EH (cell line): ENCODE measurements around the gene RANBP6.
"Not testable (repeated sequence)": the region's sequence is repeated elsewhere in the genome, so short reads cannot be mapped to it uniquely, and the experiment has no call there.

Experiments
- DNase-seq: peaks from one replicate; pipeline ENCODE4 v3.0.0-alpha.2; 2015; ENCODE audit warnings: low read depth

Gene RANBP6

DNA sequence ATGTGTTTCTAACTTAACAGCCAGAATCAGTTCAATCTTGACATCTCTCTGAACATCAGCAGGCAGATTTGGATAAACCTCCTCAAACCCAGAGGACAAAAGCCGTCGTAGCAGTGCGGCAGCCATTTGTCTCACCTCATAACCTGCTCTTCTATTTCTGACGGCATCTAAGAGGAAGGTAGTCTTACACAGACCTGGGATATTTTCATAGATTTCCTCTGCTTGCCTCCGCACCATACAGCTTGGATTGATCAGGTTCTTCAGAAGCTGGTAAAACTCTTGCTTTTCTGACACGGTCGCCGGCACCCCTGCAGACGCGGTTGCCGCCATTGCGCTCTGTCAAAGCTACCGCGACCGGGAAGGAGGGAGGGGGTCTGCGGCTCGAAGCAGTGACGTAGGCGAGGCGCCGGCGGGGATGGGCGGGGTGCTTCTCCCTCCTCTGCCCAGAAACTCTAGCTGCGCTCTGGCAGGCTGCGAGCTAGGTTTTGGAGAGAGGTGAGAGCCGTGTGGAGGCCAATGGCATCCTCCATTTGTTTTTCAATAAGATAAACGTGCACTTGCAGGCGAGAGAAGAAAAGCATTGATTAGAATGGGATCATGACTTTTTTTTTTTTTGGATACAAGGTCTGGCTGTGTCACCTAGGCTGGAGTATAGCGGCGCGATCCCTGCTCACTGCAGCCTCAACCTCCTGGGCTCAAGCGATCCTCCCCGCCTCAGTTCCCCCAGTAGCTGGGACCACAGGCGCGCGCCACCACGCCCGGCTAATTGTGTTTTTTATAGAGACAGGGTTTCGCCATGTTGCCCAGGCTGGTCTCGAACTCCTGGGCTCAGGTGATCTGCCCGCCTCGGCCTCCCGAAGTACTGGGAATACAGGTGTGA is at the start of gene RANBP6:
Gene RANBP6 (minus strand): TSS at position 347 of the 880 bp plus-strand sequence. CDS start 17 bp downstream, at position 330.
- DNase-seq = peak; percentile 84

DNA sequence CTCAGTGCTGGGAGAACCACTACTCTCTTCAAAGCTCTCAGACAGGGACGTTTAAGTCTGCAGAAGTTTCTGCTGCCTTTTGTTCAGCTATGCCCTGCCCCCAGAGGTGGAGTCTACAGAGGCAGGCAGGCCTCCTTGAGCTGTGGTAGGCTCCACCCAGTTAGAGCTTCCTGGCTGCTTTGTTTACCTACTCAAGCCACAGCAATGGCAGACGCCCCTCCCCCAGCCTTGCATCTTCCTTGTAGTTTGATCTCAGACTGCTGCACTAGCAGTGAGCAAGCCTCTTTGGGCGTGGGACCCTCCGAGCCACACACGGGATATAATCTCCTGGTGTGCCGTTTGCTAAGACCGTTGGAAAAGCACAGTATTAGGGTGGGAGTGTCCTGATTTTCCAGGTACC is 47.7 kb upstream of the RANBP6 start:
- not testable (repeated sequence) for DNase-seq

DNA sequence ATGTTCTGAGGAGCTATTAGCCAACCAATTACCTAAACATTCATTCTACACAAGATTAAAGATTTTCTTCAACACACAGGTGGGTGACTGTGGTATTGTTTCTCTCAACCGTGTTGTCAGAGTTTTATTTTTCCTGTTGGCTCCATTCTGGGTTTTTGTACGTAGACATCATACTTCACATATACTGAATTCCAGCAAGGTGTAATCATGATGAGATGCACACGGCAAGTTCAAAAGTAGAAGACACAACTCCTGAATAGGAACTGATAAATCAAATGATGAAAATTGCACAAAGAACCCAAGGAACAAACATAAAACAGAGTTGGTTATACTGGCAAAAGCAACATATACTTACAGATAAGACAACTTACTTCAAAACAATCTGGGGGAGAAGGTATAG is 40.2 kb upstream of the RANBP6 start:
- DNase-seq = no peak

DNA sequence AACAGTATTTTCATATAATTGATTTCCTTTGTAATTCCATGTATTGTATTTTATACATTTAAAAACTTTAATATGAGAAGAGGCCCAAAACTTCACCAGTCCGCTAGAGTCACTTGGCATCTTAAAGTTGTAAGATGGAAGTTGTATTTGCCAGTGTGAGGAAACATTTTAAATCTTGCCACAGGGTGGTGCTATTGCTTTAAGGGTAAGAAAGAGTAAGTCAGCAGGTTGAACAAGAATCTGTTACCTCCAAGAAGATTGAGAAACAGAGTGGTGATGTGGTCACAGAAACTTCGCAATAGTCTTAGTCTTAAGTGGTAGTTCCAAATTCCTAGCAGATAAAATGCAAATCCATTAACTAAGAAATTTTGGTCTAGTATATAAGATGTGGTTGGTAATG is 39.8 kb upstream of the RANBP6 start:
- peak; percentile 75 for DNase-seq

DNA sequence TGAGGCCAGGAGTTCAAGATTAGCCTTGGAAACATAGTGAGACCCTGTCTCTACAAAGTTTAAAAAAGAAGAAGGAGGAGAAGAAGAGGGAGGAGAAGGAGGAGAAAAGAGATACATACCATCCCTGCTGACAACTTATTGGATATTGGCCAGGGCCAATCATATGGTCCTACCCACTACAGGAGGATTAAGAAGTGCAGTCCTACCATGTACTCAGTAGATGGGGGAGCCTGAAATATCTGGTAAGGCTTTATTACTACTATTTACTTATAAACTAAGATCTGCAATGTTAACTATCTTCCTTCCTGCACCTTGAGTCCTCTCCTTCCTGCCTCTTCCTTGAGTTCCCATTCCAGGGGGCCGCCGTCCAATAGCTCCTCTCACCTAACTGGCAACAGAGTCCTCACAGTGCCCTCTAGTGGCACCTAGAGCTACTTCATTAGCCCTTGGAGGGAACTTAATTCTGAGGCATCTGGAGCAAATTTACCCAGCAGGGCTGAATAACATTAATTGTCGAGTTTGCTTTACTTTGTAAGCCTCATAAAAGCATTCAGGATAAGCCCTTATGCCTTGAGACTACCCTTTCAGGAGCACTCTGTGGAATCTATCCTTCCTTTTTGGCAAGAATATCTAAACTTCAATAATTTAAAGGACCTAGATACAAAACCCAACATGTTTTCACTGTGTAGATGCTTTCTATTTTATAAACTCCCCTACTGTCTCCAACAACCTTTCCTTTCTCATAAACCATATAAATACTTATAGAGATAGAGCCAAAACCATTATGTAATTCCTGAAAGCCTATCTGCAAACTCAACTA is 39.1 kb upstream of the RANBP6 start:
- DNase-seq = peak; percentile 70

DNA sequence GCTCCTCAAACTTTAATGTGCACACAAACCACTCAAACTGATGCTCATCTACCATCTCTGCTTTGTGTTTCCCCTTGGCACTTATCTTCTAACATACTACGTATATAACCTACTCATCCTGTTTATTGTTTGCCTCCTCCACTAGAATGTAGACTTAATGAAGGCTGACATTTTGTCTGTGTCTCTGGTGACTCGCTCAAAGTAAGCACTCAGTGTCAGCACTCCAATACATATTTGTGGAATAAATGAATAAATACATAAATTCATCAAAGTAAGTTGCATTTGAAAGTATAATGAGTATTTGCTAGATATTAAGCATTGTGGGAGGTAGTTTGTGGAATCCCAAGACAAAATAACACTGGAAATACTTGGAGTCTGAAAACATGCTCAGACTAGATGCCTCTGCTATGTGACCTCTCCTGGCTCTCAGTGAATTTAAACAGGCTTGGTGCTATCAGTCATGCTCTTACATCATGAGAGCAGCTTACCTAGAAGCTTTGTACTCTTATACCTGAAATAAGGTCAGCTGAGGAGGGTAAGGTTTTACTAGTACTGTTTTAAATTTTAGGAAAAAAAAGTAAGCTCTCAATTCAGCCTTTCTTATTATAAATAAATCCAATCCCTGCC is 37.0 kb upstream of the RANBP6 start:
- no peak for DNase-seq

DNA sequence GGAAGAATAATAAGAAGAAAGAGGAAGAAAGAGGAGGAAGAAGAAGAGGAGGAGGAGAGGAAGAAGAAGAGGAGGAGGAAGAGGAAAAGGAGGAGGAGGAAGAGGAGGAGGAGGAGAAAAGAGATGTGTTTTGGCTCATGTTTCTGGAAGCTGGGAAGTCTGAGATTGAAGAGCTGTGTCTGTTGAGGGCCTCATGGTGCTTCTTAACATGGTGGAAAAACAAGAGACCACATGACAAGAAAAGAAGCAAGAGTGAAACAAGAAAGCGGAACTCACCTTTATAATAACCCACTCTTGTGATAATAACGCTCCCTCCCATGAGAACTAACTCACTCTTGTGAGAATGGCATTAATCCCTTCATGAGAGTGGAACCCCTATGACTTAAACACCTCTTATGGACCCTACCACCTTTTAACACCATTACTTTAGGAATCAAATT is 36.1 kb upstream of the RANBP6 start:
- no peak for DNase-seq

DNA sequence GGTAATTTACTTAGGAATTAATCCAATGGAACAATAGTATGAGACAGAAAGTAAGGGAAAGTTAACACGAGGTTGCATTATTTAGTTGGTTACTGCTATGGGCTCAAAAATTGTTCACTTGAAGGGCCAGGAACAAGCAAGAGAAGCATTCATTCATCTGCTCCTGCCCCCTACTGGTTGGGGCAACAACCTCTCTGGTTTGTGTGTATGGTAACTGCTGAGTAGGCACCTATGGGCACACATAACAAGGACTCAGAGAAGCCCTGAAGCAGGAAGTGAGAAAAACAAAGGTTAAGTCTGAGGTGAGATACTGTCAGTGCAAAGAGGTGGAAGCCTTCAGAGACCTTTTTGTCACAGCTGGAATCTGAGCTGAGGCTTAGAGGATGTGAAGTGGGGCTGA is 34.4 kb upstream of the RANBP6 start:
- peak; percentile 22 for DNase-seq

DNA sequence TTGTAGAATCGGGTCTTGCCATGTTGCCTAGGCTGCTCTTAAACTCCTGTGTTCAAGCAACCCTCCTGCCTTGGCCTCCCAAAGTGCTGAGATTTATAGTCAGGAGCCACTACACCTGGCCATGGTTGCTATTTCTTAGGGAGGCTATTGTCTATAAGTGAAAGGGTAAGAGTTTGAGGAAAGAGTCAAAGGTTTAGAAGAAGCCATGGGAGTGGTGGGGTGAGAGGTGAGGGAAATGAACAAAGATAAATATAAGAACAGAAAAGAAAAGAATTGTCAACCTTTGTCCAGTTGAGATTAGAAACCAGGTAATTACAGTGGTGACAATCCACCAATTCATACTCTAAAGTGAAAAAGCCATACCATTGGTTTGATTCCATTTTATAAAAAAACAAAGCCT is 32.6 kb upstream of the RANBP6 start:
- no peak for DNase-seq

DNA sequence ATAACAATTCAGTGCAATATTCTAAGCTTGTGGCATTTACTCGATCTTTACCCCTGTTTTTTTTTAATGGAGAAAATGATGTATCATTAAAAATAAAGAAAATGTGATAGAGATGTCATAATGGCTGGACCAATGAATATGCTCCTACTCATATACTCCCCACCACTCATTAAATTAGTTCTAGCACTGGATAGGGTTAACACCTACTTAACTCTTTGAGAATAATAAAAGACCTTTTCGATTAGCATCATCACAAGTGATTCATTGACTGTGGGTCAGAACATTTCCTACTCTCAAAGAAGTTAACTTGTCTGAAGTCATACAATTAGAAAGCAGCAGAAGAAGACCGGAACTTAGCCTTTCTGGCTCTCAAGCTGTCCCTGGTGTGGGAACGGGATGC is 31.6 kb upstream of the RANBP6 start:
- DNase-seq = no peak

DNA sequence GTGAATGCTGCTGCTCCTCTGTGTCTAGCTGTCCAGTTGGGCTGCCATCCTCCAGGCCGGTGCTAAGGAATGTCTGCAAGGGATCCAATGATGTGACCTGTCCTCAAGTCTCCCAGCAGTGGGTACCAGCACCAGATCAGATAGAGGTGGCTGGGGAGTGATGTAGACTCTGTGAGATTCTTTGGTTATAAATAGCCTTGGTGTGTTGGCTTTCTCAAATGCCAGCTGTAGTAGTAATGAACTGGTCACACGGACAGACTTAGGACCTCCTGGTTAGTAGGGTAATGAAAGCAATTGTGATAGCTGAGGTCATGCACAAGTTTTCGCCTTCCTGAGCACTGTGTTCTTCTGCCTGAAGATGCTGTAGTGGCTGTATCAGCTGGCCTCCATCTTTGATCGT is 29.9 kb upstream of the RANBP6 start:
- no peak for DNase-seq

DNA sequence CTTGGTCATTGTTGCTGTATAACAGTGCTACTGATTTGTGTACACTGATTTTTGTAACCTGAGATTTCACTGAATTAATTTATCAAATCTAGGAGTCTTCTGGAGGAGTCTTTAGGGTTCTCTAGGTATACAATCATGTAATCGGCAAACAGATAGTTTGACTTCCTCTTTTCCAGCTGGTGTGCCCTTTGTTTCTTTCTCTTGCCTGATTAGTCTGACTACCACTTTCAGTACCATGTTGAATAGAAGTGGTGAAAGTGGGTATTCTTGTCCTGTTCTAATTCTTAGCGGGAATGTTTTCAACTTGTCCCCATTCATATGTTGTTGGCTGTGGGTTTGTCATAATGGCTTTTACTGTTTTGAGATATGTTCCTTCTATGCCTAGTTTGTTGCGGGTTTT is 24.7 kb upstream of the RANBP6 start:
- no peak for DNase-seq

DNA sequence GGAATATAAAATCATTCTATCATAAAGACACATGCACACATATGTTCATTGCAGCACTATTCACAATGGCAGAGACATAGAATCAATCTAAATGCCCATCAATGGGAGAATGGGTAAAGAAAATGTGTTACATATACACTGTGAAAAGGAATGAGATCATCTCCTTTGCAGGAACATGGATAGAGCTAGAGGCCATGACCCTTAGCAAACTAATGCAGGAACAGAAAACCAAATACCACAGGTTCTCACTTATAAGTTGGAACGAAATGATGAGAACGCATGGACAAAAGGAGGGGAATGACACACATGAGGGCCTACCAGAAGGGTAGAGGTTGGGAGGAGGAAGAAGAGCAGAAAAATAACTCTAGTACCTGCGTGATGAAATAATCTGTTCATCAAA is 21.0 kb upstream of the RANBP6 start:
- no peak for DNase-seq

DNA sequence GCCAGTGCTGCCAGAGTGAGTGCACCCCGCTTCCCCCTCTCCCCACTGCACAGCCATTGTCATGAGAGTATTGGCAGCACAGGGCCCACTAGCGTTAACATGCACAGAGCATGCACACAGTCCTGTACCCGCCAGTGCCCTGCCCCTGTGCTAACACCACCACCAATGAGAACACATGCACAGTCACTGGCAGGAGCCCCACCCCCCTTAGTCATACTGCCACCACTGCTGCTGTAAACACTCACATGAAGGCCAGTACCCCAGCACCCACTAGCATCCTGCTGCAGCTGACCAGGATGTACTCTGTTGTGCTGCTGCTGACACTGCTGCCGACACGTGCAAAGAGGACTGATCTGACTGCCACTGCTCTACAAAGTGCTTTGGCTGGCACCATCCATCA is 19.5 kb upstream of the RANBP6 start:
- DNase-seq = peak; percentile 7

DNA sequence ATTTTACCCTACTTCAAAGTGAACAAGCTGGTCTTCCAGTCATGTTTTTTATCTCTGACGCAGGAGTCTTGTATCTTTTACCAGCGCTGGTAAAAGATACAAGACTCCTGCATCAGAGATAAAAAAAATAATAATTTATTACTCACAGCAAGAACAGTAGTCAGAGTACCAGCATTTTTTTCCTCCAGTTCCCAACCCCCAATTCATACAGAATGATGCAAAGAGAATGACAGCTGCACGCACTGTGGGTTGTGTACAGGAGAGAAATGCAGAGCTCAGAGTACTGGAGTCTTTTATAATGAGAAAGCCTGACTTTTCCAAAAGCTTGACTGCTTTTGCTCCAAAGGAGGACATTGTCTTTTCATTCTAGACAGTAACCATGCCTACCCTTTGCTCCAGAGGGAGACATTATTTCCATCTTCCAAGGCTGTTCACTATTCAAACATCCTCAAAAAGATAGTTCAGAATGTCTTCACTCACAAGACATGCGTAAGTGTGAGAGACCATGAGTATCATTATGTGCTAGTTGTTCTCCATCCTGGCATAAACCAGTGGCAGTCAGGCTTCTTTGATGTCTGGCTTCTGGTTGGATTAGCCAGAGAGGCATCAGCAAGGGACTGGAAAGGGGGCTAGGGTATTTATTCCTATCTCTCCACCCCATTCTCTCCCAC is 14.3 kb upstream of the RANBP6 start:
- no peak for DNase-seq

DNA sequence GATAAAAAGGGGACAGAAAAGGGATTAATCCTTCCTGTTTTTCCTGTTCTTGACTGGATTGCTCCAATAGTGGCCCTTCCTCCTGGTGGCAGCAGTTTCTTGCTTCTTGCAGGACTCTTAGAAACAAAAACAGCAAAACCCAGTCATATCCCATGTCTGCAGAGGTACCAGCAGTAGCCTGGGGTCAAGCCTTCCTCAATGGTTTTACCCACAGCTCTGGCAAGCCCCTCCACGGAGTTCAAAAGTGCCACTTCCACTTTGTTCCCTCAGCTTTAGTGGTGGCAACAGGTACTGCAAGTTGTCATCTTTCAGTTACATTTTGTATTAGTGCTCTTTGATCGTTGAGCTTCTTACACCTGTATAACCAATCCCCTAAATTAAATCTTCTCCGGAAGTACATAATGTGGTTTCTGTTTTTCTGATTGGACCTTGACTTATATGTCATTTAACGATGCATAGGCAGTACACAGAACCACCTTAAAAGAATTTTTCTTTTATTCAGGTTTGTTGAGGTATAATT is 8.7 kb upstream of the RANBP6 start:
- peak; percentile 2 for DNase-seq

DNA sequence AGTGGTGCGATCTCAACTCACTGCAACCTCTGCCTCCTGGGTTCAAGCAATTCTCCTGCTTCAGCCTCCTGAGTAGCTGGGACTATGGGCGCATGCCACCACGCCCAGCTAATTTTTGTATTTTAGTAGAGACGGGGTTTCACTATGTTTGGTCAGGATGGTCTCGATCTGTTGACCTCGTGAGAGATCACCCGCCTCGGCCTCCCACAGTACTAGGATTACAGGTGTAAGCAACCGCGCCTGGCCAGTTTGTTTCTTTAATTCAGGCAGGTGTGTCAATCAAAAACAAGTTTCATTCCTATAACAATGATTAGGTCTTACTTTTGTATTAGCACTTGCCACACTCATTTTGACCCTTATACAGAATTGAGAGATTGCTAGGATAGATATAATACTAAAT is 1.6 kb upstream of the RANBP6 start:
- DNase-seq = not testable (repeated sequence)

DNA sequence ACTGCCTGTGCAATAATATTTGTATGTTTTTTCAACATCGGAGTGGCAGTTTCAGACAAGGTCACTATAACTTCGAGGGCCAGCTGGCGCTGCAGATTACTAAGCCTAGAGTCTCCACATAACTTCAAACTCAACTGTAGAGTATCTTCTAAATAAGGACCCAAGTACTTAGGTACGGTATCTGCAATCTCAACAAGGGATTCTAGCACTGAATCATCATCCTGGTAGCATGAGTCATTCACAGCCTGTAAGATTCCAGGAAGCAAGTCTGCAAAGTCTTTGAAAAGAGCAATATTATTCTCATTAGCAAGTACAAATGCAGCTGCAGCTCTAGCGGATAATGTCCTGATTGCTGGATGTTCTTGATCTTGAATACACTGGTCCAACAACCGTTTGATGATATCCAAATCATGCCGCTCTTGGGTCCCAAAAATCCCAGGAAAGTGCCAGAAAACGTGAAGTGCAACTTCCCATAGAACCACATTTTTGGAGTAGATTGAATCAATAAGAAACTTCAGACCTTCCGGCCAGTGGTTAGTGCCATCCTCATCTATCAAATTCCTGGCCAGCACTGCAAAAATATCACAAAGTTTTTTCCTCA is 654 bp downstream of the RANBP6 start:
- peak; percentile 82 for DNase-seq

DNA sequence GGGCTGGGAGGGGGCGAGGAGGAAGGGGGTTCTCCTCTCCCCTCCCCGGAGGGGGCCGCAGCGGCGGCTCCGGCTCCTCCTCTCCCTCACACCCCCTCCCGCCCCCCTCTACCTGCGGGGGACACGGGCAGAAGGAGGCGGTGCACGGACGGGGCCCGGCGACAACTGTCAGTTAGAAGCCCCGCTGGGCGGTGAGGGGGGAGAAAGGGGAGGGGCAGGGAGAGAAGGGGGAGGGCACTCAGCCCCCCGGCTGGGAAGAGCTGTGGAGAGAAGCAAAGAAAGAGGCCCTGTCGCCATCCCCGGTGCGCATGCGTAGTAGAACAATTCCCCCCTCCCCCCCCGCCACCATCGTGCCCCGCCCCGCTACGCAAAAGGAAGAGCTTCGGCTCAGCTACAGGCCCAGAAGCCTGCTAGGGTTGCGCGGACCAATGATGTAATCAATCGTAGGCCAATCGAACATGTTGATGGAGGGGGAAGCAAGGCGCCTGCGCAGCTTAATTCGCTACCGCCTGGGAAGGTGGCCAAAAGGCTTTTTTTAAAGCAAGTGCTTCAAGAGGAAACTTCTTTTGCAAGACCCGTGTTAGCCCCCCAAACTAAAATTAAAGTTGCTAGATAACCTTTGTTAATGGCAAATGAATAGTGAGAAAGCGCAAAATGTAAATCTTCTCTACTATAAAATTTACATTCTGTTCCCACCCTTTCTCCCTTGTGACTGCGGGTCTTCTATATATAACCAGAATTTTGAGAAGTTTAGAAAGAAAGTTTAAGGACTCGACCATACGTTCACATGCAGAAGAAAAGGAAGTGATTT is 7.0 kb downstream of the RANBP6 start:
- peak; percentile 99 for DNase-seq

DNA sequence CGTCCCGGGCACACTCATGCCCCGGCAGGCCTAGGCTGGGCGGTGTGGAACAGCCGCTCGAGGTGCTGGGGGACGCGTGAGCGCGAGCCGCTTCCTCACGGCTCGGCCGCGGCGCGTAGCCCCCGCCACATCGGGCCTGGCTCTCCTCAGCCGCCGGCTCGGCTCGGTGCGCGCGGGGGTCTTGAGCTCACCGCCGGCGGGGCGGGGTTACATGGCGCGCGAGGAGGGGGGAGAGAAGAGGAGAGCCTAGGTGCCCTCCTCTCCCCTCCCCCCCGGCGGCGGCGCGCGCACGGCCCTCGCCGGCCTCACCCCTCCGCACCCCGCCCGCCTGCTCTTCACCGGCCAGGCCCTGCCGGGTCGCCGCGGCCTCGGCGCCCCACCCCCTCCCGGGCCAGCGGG is 7.7 kb downstream of the RANBP6 start:
- peak; percentile 64 for DNase-seq
